Adrenal gland (tissue), 12 donors: ENCODE results near the gene TIPIN. TPM values are rescaled to one million over a fixed set of nuclear protein-coding genes. Genes with fewer than 3 reads are reported as not detected.
"Not testable (repeated sequence)": the region's sequence is repeated elsewhere in the genome, so short reads cannot be mapped to it uniquely, and the experiment has no call there.

Source experiments
- DNase-seq, 7 donors: peaks; one replicate each; pipeline ENCODE4 v3.0.0-alpha.2; 2019 to 2020
- H3K27ac ChIP-seq, 5 donors: fragments of 200-600 bp; sonication (generic) in 4 of 5; 1 replicate in 3 of 5; 2 replicates in 2 of 5; pipeline versions ENCODE4 v1.5.1 to v1.8.0; 2016 to 2020; ENCODE audit warnings: mild to moderate bottlenecking in 1 of 5
- H3K27me3 ChIP-seq: fragments of 200-600 bp; 2 replicates; pipeline ENCODE4 v1.8.0; 2021
- H3K36me3 ChIP-seq, 2 donors: fragments of 200-600 bp; replicated peaks in 1 of 2; 1 replicate in 1 of 2; 2 replicates in 1 of 2; pipeline versions ENCODE4 v1.5.1 to v1.8.0; 2018 to 2022
- H3K4me1 ChIP-seq, 2 donors: fragments of 200-600 bp; replicated peaks in 1 of 2; 1 replicate in 1 of 2; 2 replicates in 1 of 2; pipeline versions ENCODE4 v1.5.1 to v1.8.0; 2018 to 2021
- H3K4me3 ChIP-seq, 4 donors: fragments of 200-600 bp; sonication (generic) in 3 of 4; one replicate each; pipeline ENCODE4 v1.5.1; 2016 to 2018
- H3K9me3 ChIP-seq, 3 donors: fragments of 200-600 bp; sonication (generic) in 1 of 3; replicated peaks in 1 of 3; 1 replicate in 2 of 3; 2 replicates in 1 of 3; pipeline versions ENCODE4 v1.5.1 to v1.8.0; 2016 to 2021
- POLR2A ChIP-seq, 2 donors: fragments of 450-650 bp; IDR thresholded peaks; one replicate each; pipeline ENCODE4 v1.6.1; 2017; ENCODE audit warnings: antibody characterized with exemption in 2 of 2, mild to moderate bottlenecking in 2 of 2, moderate library complexity in 1 of 2
- WGBS, 4 donors: extraction: QIAGEN DNeasy Blood & Tissue Kit in 2 of 4; methylation state at CpG; one replicate each; pipeline versions ENCODE4 v1.1.5 to v1.1.7; 2013 to 2017; 5-methylcytosine and 5-hydroxymethylcytosine counted together
- intact Hi-C, 2 donors: fragments of 100-400 bp; cut with DNase I; formaldehyde crosslinking; loops; one replicate each; pipeline versions ENCODE4 v1.14.1 to v1.15.0; 2022 to 2023
- polyA plus RNA-seq, 3 donors: library from polyadenylated mRNA; stranded (reverse); fragments of 200-250 nt in 2 of 3; fragments of 350-450 nt in 1 of 3; fragmentation: Illumina TruSeq in 1 of 3; extraction: RNeasy Lipid Tissue Mini Kit (QIAGEN cat#74804) in 1 of 3; gene quantifications; one replicate each; pipeline ENCODE4 v1.2.3, GENCODE V29; 2013 to 2014
- total RNA-seq, 9 donors: library from RNA; depleted of rRNA in 4 of 9; stranded (reverse); fragments of >200 nt in 4 of 9; fragments of 120-200 nt in 1 of 9; fragmentation: NEBNext Ultra II Directional in 1 of 9; extraction: Animal tissue kit (Norgen Biotek cat#: 25700) in 1 of 9; gene quantifications; one replicate each; pipeline versions ENCODE4 v1.1.0 to v1.2.4, GENCODE V29; 2013 to 2023
- TF ChIP-seq, protein P1 (sequence below), 6 experiments: fragments of 450-650 bp in 4 of 6; fragments of 200-600 bp in 2 of 6; sonication (generic) in 1 of 6; IDR thresholded peaks; 1 replicate in 5 of 6; 2 replicates in 1 of 6; pipeline versions ENCODE4 v1.5.1 to v1.8.0; 2016 to 2021; ENCODE audit warnings: antibody characterized with exemption in 6 of 6, mild to moderate bottlenecking in 2 of 6, moderate library complexity in 1 of 6
- donor health status: healthy with polysubstance abuse.
- donor health status: Bipolar disorder and iron deficiency.
- donor health status: DM: yes; HTN: yes; CAD: no.
- donor health status: DM: no; HTN: no; CAD: no.
- donor health status: DM: no; HTN: no; CAD: no.
- donor health status: DM: yes; HTN: yes; CAD: no.

The TIPIN gene
- total and polyA plus RNA-seq, 12 donors: 1.3 to 13.5 (median 6.5) TPM

DNA sequence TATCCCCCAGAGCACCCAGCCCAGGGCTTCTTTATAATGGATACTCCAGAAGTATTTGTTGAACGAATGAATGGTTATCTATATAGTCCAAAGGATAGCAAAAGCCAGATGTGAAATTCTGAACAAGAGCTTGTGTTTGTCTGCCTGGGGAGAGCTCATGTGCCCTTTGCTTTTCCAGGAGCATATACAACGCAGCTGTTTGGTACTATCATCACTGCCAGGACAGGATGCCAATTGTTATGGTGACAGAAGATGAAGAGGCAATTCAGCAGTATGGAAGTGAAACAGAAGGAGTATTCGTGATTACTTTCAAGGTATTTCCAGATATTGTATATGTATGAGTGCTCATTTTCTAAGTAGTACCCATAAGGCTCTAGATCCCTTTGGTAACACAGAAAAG lies 48.0 kb downstream of the TIPIN start:
- no peaks in the 10 kb centered on the region for H3K9me3 ChIP-seq
- TF ChIP-seq POLR2A (IDR thresholded peaks at IDR 0.05): no peak
- TF ChIP-seq, protein P1, sequence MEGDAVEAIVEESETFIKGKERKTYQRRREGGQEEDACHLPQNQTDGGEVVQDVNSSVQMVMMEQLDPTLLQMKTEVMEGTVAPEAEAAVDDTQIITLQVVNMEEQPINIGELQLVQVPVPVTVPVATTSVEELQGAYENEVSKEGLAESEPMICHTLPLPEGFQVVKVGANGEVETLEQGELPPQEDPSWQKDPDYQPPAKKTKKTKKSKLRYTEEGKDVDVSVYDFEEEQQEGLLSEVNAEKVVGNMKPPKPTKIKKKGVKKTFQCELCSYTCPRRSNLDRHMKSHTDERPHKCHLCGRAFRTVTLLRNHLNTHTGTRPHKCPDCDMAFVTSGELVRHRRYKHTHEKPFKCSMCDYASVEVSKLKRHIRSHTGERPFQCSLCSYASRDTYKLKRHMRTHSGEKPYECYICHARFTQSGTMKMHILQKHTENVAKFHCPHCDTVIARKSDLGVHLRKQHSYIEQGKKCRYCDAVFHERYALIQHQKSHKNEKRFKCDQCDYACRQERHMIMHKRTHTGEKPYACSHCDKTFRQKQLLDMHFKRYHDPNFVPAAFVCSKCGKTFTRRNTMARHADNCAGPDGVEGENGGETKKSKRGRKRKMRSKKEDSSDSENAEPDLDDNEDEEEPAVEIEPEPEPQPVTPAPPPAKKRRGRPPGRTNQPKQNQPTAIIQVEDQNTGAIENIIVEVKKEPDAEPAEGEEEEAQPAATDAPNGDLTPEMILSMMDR (IDR thresholded peaks at IDR 0.05): no peak
- 91 to 98% (median 93%) methylated on average over 3 of the region's 3 CpGs for WGBS, 4 donors
- intact Hi-C loops: no loop called here
- DNase-seq: no peak
- no peak overlapping the region for H3K27ac ChIP-seq
- peaks cover 0 to 37% of the 10 kb centered on the region in 2 donors for H3K36me3 ChIP-seq
- H3K4me3 ChIP-seq: no peak overlapping the region
- no peaks in the 10 kb centered on the region for H3K27me3 ChIP-seq
- peaks cover 0 to 11% of the 10 kb centered on the region in 2 donors for H3K4me1 ChIP-seq

DNA sequence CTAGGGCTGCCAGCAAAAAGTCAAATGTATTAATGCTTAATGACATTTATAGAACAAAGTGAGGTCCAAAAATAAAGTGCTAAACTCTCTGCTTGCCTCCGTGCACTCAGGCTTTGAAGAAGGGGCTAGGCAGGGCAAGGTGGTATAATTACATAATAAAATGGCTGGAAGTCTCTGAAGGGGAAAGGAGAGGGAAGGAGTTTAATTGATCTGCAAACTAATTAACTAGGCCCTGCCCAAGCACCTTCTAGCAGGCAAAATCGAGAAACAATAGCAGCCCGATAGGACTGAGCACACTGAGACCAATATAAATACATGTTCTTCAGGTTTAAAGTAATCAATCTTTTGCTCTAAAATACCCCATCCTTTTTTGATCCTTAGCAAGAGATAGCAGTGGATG lies 50.1 kb downstream of the TIPIN start:
- WGBS, 4 donors: 88 to 91% (median 90%) methylated on average over 3 of the region's 3 CpGs

DNA sequence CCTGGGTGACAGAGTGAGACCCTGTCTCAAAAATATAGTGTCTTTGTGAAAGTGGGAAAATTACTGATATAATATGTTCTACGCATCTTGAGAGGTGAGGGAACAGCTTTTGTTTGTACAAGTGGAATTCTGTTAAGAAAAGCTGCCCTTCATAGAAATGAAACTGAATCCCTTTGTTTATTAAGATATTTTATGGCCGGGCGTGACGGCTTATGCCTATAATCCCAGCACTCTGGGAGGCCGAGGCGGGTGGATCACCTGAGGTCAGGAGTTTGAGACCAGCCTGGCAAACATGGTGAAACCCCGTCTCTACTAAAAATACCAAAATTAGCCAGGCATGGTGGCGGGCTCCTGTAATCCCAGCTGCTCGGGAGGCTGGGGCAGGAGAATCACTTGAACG lies 52.1 kb downstream of the TIPIN start:
- intact Hi-C loops, H3K27ac ChIP-seq, H3K4me3 ChIP-seq, DNase-seq, H3K4me1 ChIP-seq, H3K27me3 ChIP-seq, H3K9me3 ChIP-seq: not testable (repeated sequence)
- 90 to 99% (median 95%) methylated on average over 10 of the region's 10 CpGs for WGBS, 4 donors
- peaks cover 0 to 13% of the 10 kb centered on the region in 2 donors for H3K36me3 ChIP-seq

More for the DNA sequence above, 50.1 kb downstream of the TIPIN start:
- Histone ChIP-seq H3K4me3 (no peak overlapping the region), H3K36me3 (peaks cover 0 to 23% of the 10 kb centered on the region in 2 donors), H3K4me1 (peaks cover 0 to 11% of the 10 kb centered on the region in 2 donors), H3K27me3 (no peaks in the 10 kb centered on the region), H3K9me3 (no peaks in the 10 kb centered on the region), H3K27ac (no peak overlapping the region)
- TF ChIP-seq, protein P1 (IDR thresholded peaks at IDR 0.05): no peak
- TF ChIP-seq POLR2A (IDR thresholded peaks at IDR 0.05): no peak
- intact Hi-C loops: no loop called here
- DNase-seq: no peak

DNA sequence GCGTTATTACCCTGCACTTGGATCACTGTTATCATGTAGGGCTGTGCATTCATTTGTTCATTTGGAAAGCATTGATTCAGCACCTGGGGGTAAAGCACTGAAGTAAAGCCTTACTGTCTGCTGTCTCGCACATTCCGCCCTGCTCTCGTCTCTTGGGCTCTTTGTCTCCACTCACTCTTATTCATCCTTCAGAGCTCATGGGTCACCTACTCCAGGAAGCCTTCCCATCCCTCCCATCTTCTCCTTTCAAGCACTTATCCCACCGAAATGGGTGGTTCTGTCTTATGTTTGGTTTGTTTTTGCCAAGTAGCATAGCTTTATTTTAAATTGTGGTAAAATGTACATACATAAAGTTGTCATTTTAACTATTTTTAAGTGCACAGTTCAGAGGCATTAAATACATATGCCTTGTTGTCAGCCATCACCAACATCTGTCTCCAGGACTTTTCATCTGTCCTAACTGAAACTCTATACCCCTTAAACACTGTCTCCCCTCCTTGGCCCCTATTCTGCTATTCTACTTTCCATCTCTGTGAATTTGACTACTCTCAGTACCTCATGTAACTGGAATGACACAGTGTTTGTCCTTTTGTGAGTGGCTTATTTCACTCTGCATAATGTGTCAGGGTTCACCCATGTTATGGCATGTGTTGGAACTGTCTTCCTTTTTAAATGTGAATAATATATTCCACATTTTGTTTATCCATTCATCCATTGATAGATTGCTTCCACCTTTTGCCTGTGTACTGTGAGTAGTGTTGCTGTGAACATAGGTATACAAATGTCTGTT lies 53.8 kb downstream of the TIPIN start:
- H3K36me3 ChIP-seq: no peaks in the 10 kb centered on the region
- DNase-seq: no peak
- intact Hi-C loops: no loop called here
- H3K27ac ChIP-seq: no peak overlapping the region
- H3K9me3 ChIP-seq: no peaks in the 10 kb centered on the region
- no peak for TF ChIP-seq POLR2A (IDR thresholded peaks at IDR 0.05)
- TF ChIP-seq, protein P1 (IDR thresholded peaks at IDR 0.05): no peak
- no peaks in the 10 kb centered on the region for H3K27me3 ChIP-seq
- H3K4me1 ChIP-seq: no peaks in the 10 kb centered on the region
- 91 to 97% (median 94%) methylated on average over 5 of the region's 5 CpGs for WGBS, 4 donors
- H3K4me3 ChIP-seq: no peak overlapping the region

DNA sequence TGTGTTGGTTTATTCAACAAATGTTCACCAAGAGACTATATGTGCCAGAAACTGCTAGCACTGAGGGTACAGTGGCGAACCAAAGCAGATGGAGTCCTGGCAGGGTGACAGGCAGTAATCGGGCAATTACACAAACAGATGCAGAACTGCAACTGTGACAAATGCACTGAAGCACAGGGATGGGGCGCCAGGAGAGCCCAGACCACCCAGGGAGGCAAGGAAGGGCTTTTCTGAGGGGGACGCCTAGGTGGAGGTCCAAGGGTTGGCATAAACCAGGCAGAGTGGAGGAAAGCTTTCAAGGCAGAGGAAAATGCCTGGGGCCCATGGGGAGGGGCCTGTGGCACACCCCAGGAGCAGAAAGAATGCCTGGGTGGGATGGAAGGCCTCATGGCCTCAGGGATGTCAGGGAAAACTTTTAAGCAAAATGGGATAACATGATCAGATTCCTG lies 57.7 kb downstream of the TIPIN start:
- DNase-seq: peak in 1 of 7 donors; percentile 66
- H3K36me3 ChIP-seq: no peaks in the 10 kb centered on the region
- H3K27me3 ChIP-seq: no peaks in the 10 kb centered on the region
- peak overlapping the region in 1 of 5 donors; percentile 18 for H3K27ac ChIP-seq
- no peak overlapping the region for H3K4me3 ChIP-seq
- WGBS, 4 donors: 87 to 90% (median 89%) methylated on average over 4 of the region's 4 CpGs
- peaks cover 0 to 23% of the 10 kb centered on the region in 2 donors for H3K4me1 ChIP-seq
- TF ChIP-seq, protein P1 (IDR thresholded peaks at IDR 0.05): no peak
- no peak for TF ChIP-seq POLR2A (IDR thresholded peaks at IDR 0.05)
- H3K9me3 ChIP-seq: no peaks in the 10 kb centered on the region
- intact Hi-C loops: no loop called here
